KMS-11 (cell line): ENCODE results near the gene MBNL3.

Experiments
- H2AFZ ChIP-seq: fragments of 200-600 bp; sonication (generic); 2 replicates; pipeline ENCODE4 v1.6.1; 2016; ENCODE audit warnings: antibody characterized with exemption, mixed run types, low read depth
- H3K27ac ChIP-seq: fragments of 200-600 bp; sonication (generic); 2 replicates; pipeline ENCODE4 v1.6.1; 2016; ENCODE audit warnings: mild to moderate bottlenecking, mixed run types
- H3K27me3 ChIP-seq: fragments of 200-600 bp; sonication (generic); 2 replicates; pipeline ENCODE4 v1.6.1; 2017; ENCODE audit warnings: mild to moderate bottlenecking, low read depth, mixed run types, moderate library complexity; ENCODE audit not compliant: insufficient read depth
- H3K36me3 ChIP-seq: fragments of 200-600 bp; sonication (generic); 2 replicates; pipeline ENCODE4 v1.6.1; 2017; ENCODE audit warnings: mild to moderate bottlenecking, mixed run types; ENCODE audit not compliant: insufficient read depth
- H3K4me1 ChIP-seq: fragments of 200-600 bp; sonication (generic); 2 replicates; pipeline ENCODE4 v1.6.1; 2016; ENCODE audit warnings: mild to moderate bottlenecking, low read depth, mixed run types; ENCODE audit not compliant: poor library complexity, severe bottlenecking
- H3K4me2 ChIP-seq: fragments of 200-600 bp; sonication (generic); 2 replicates; pipeline ENCODE4 v1.7.0; 2016; ENCODE audit warnings: mild to moderate bottlenecking, mixed run types
- H3K4me3 ChIP-seq: fragments of 200-600 bp; sonication (generic); IDR thresholded peaks from 2 replicates; pipeline ENCODE4 v1.6.1; 2017; ENCODE audit warnings: low read depth, low read length, mixed read lengths; ENCODE audit not compliant: insufficient read depth
- H3K79me2 ChIP-seq: fragments of 200-600 bp; sonication (generic); 2 replicates; pipeline ENCODE4 v1.6.1; 2016; ENCODE audit warnings: low read depth, mixed run types; ENCODE audit not compliant: insufficient read depth
- H3K9ac ChIP-seq: fragments of 200-600 bp; sonication (generic); 2 replicates; pipeline ENCODE4 v1.6.1; 2016; ENCODE audit warnings: mild to moderate bottlenecking, mixed run types
- H4K20me1 ChIP-seq: fragments of 200-600 bp; sonication (generic); 2 replicates; pipeline ENCODE4 v1.6.1; 2016; ENCODE audit warnings: mild to moderate bottlenecking, mixed run types; ENCODE audit not compliant: insufficient read depth
- TF ChIP-seq, protein P1 (sequence below): fragments of 200-600 bp; sonication (generic); conservative IDR thresholded peaks from 2 replicates; pipeline ENCODE4 v1.6.1; 2017; ENCODE audit warnings: low read depth, mild to moderate bottlenecking, antibody characterized with exemption, low read length, moderate library complexity, mixed read lengths

The MBNL3 gene

DNA sequence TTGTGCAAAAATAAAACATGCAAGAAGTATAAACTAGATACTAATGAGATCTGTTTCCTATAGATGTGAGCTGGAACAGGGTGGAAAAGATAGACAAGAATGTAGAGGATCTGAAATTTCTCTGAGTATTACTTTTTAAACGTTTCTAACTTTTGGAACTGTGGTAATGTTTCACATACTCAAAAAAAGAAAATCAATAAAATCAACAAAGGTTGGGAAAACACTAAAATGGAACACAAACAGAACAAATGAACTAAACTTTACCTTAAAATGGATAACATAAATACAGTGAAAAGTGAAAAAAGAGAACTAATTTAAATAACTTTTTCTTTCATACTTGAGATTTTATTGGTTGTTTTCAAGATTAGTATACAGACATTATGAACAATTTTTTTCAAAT lies 32.0 kb upstream of the MBNL3 start:
- no peaks in the 10 kb centered on the region for H3K36me3 ChIP-seq
- H3K27me3 ChIP-seq, result no peaks in the 10 kb centered on the region
- TF ChIP-seq, protein P1, sequence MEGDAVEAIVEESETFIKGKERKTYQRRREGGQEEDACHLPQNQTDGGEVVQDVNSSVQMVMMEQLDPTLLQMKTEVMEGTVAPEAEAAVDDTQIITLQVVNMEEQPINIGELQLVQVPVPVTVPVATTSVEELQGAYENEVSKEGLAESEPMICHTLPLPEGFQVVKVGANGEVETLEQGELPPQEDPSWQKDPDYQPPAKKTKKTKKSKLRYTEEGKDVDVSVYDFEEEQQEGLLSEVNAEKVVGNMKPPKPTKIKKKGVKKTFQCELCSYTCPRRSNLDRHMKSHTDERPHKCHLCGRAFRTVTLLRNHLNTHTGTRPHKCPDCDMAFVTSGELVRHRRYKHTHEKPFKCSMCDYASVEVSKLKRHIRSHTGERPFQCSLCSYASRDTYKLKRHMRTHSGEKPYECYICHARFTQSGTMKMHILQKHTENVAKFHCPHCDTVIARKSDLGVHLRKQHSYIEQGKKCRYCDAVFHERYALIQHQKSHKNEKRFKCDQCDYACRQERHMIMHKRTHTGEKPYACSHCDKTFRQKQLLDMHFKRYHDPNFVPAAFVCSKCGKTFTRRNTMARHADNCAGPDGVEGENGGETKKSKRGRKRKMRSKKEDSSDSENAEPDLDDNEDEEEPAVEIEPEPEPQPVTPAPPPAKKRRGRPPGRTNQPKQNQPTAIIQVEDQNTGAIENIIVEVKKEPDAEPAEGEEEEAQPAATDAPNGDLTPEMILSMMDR, result no peak

DNA sequence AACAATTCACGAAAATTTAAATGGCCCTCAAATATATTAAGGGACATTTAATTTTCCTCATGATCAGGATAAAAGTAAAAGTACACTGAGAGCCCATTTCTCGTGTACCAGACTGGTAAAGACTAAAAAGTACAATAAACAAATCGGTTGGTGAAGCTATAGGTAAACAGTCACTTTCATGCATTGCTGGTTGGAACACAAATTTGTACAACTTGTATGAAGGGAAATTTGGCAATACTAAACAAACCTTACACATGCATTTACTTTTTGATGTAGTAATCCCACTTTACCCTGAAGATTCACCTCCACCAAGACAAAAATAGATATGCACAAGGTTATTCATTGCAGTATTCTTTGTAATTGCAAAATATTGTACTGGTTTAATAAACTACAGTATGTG lies 31.4 kb upstream of the MBNL3 start:
- no peaks in the 10 kb centered on the region for H3K36me3 ChIP-seq
- no peak overlapping the region for H3K4me2 ChIP-seq
- no peak overlapping the region for H3K27ac ChIP-seq
- no peak overlapping the region for H3K4me3 ChIP-seq
- no peaks in the 10 kb centered on the region for H3K79me2 ChIP-seq
- no peak overlapping the region for H3K9ac ChIP-seq
- H3K4me1 ChIP-seq, result no peaks in the 10 kb centered on the region
- H3K27me3 ChIP-seq, result no peaks in the 10 kb centered on the region
- no peaks in the 10 kb centered on the region for H4K20me1 ChIP-seq
- TF ChIP-seq, protein P1, result no peak
- H2AFZ ChIP-seq, result no peak overlapping the region

More for the DNA sequence above, 32.0 kb upstream of the MBNL3 start:
- H3K79me2 ChIP-seq, result no peaks in the 10 kb centered on the region
- H4K20me1 ChIP-seq, result no peaks in the 10 kb centered on the region
- no peak overlapping the region for H3K4me3 ChIP-seq
- no peak overlapping the region for H3K9ac ChIP-seq
- H2AFZ ChIP-seq, result no peak overlapping the region
- H3K27ac ChIP-seq, result no peak overlapping the region
- H3K4me2 ChIP-seq, result no peak overlapping the region
- no peaks in the 10 kb centered on the region for H3K4me1 ChIP-seq

DNA sequence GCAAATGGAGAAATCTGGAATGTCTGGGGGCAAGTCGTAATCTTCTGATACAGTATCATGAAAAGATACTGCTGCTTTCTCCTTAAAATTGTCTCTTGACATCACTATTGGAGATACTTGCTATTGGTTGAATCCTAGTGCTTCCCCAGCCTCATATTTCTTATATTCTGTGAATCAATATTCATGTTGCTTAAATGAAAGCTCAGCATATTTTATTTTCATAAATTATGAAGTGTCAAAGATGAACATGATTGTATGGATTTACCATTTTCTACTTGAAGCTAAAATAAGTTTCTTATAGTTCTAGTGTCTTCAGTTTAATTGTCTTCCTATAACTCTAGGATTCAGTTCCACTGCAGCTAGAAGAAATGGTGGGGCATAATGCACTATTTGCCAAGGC lies 29.6 kb upstream of the MBNL3 start:
- Histone ChIP-seq H3K36me3 (no peaks in the 10 kb centered on the region), H3K9ac (no peak overlapping the region), H3K4me3 (no peak overlapping the region), H3K4me2 (no peak overlapping the region), H3K27ac (no peak overlapping the region), H4K20me1 (no peaks in the 10 kb centered on the region), H3K27me3 (no peaks in the 10 kb centered on the region), H3K79me2 (no peaks in the 10 kb centered on the region), H3K4me1 (no peaks in the 10 kb centered on the region), H2AFZ (no peak overlapping the region)
- TF ChIP-seq, protein P1, result no peak

DNA sequence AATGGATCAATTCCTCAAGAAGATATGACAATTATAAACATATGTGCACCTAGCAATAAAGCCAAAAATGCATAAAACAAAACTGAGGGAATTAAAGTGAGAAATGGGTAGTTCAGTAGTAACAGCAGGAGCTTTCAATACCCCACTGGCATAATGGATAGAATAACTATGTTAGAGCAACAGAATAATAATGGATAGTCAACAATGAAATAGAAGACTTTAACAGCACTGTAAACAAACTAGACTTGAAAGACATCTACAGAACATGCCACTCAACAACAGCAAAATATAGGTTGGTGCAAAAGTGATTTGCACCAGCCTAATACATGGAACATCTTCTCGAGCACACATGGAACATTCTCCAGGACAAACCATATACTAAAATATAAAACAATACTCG lies 20.0 kb upstream of the MBNL3 start:
- TF ChIP-seq, protein P1, result no peak
- H3K27ac ChIP-seq, result no peak overlapping the region
- H3K27me3 ChIP-seq, result no peaks in the 10 kb centered on the region
- H3K4me1 ChIP-seq, result no peaks in the 10 kb centered on the region
- no peak overlapping the region for H3K4me3 ChIP-seq
- no peak overlapping the region for H3K9ac ChIP-seq
- no peaks in the 10 kb centered on the region for H4K20me1 ChIP-seq
- no peak overlapping the region for H3K4me2 ChIP-seq
- H3K79me2 ChIP-seq, result no peaks in the 10 kb centered on the region
- H2AFZ ChIP-seq, result no peak overlapping the region
- H3K36me3 ChIP-seq, result no peaks in the 10 kb centered on the region
